HCT116 (cell line): ENCODE measurements around the gene CST6. TPM values are rescaled to one million over a fixed set of nuclear protein-coding genes. Genes with fewer than 3 reads are reported as not detected.
A peak's percentile ranks its signal among the peaks of the same experiment; 100 is the strongest.

Experiments used
- ATAC-seq: fragments of 200-7000 bp; cut with Tn5 transposase; 2 replicates; pipeline ENCODE4 v1.9.1; 2020; ENCODE audit warnings: mild to moderate bottlenecking, moderate library complexity
- BruUV-seq: library from RNA; stranded (reverse); fragments of 400-500 nt; replicated peaks from 2 replicates; lab custom pipeline; 2021; lab: Mats Ljungman, UMichigan
- CTCF ChIA-PET: fragments of 300-600 bp; sonication (Branson Sonifier 250); formaldehyde crosslinking; loops from one replicate; lab custom pipeline; 2021; ENCODE audit warnings: antibody characterized with exemption; lab: Charles Lee
- POLR2A ChIA-PET: fragments of 300-600, 350-600 bp; sonication (Branson Sonifier 250); formaldehyde crosslinking; loops from one replicate; lab custom pipeline; 2021; ENCODE audit warnings: antibody characterized with exemption; lab: Charles Lee
- RAD21 ChIA-PET, 2 experiments: fragments of 300-600 bp; sonication (Branson Sonifier 250); formaldehyde crosslinking; loops; one replicate each; lab custom pipeline; 2023; ENCODE audit warnings: low total read pairs in 2 of 2; ENCODE audit not compliant: uncharacterized antibody in 2 of 2, unreplicated experiment in 2 of 2, low non-redundant PET in 1 of 2; lab: Charles Lee
- DNase-seq: peaks from one replicate; pipeline ENCODE4 v3.0.0-alpha.2; 2010; ENCODE audit warnings: low read depth, low spot score
- H2AFZ ChIP-seq: fragments of 200-600 bp; shearing (Covaris generic), sonication (generic); 2 replicates; pipeline ENCODE4 v1.6.1; 2017; ENCODE audit warnings: low read depth, mixed run types, mixed read lengths, antibody characterized with exemption, low read length; ENCODE audit not compliant: poor library complexity, severe bottlenecking
- H3K27ac ChIP-seq: 2 replicates; pipeline ENCODE4 v1.5.1; 2012; ENCODE audit warnings: low read depth, low read length
- H3K27me3 ChIP-seq: fragments of 200-600 bp; sonication (generic); 2 replicates; pipeline ENCODE4 v1.6.1; 2016; ENCODE audit warnings: mixed run types, low read length, mixed read lengths; ENCODE audit not compliant: insufficient read depth
- H3K36me3 ChIP-seq, 2 experiments: fragments of 200-500 bp in 1 of 2; fragments of 200-600 bp in 1 of 2; sonication (Bioruptor generic) in 1 of 2; sonication (generic) in 1 of 2; 2 replicates each; pipeline versions ENCODE4 v1.5.1 to v1.6.1; 2014 to 2016; ENCODE audit warnings: low read length in 2 of 2, inconsistent platforms in 1 of 2, mixed read lengths in 1 of 2, mixed run types in 1 of 2; ENCODE audit not compliant: insufficient read depth in 2 of 2, control insufficient read depth in 1 of 2
- H3K4me1 ChIP-seq, 2 experiments: fragments of 200-600 bp in 1 of 2; sonication (generic) in 1 of 2; 2 replicates each; pipeline versions ENCODE4 v1.5.1 to v1.6.1; 2012 to 2017; ENCODE audit warnings: low read length in 2 of 2, inconsistent platforms in 1 of 2, mild to moderate bottlenecking in 1 of 2, mixed read lengths in 1 of 2, mixed run types in 1 of 2, moderate library complexity in 1 of 2; ENCODE audit not compliant: insufficient read depth in 2 of 2, control insufficient read depth in 1 of 2
- H3K4me2 ChIP-seq: fragments of 200-600 bp; sonication (generic); 2 replicates; pipeline ENCODE4 v1.6.1; 2017; ENCODE audit warnings: mixed run types, low read length, mixed read lengths
- H3K4me3 ChIP-seq, 2 experiments: fragments of 200-600 bp in 1 of 2; sonication (generic) in 1 of 2; replicated peaks in 1 of 2; 2 replicates each; pipeline ENCODE4 v1.5.1; 2011 to 2016; ENCODE audit warnings: low read length in 2 of 2, control low read depth in 1 of 2, low read depth in 1 of 2, mild to moderate bottlenecking in 1 of 2, mixed read lengths in 1 of 2, mixed run types in 1 of 2
- H3K79me2 ChIP-seq: fragments of 200-600 bp; sonication (generic); 2 replicates; pipeline ENCODE4 v1.6.1; 2017; ENCODE audit warnings: mild to moderate bottlenecking, mixed run types, low read length, moderate library complexity, mixed read lengths; ENCODE audit not compliant: insufficient read depth
- H3K9ac ChIP-seq: fragments of 200-600 bp; sonication (generic); 2 replicates; pipeline ENCODE4 v1.6.1; 2016; ENCODE audit warnings: low read length, mixed read lengths
- H3K9me2 ChIP-seq: fragments of 200-600 bp; sonication (generic), shearing (Covaris generic); 2 replicates; pipeline ENCODE4 v1.6.1; 2017; ENCODE audit warnings: mixed run types, mild to moderate bottlenecking, moderate library complexity; ENCODE audit not compliant: insufficient read depth
- H3K9me3 ChIP-seq, 2 experiments: fragments of 200-500 bp in 1 of 2; fragments of 200-600 bp in 1 of 2; sonication (Bioruptor generic) in 1 of 2; sonication (generic) in 1 of 2; 2 replicates each; pipeline ENCODE4 v1.6.1; 2014 to 2017; ENCODE audit warnings: low read length in 2 of 2, mixed read lengths in 2 of 2, inconsistent platforms in 1 of 2, low read depth in 1 of 2, mild to moderate bottlenecking in 1 of 2, mixed run types in 1 of 2, moderate library complexity in 1 of 2; ENCODE audit not compliant: control insufficient read depth in 1 of 2, insufficient read depth in 1 of 2
- H4K20me1 ChIP-seq: fragments of 200-600 bp; sonication (generic), shearing (Covaris generic); 2 replicates; pipeline ENCODE4 v1.6.1; 2017; ENCODE audit warnings: mixed run types, mild to moderate bottlenecking, moderate library complexity; ENCODE audit not compliant: insufficient read depth
- ATF3 ChIP-seq: IDR thresholded peaks from 2 replicates; pipeline ENCODE4 v1.6.1; 2012
- CBX3 ChIP-seq: IDR thresholded peaks from 2 replicates; pipeline ENCODE4 v1.6.1; 2012; ENCODE audit warnings: low read depth
- CEBPB ChIP-seq: IDR thresholded peaks from 2 replicates; pipeline ENCODE4 v1.6.1; 2012; ENCODE audit warnings: low read depth
- CTCF ChIP-seq, 3 experiments: fragments of 200-600 bp in 1 of 3; sonication (generic) in 1 of 3; IDR thresholded peaks in 2 of 3; conservative IDR thresholded peaks in 1 of 3; 2 replicates each; pipeline ENCODE4 v1.5.1; 2012 to 2017; ENCODE audit warnings: low read depth in 2 of 3, low read length in 2 of 3, antibody characterized with exemption in 1 of 3, borderline replicate concordance in 1 of 3, control low read depth in 1 of 3, mild to moderate bottlenecking in 1 of 3, mixed read lengths in 1 of 3, mixed run types in 1 of 3, moderate library complexity in 1 of 3; ENCODE audit not compliant: insufficient read depth in 1 of 3
- EGR1 ChIP-seq: IDR thresholded peaks from 2 replicates; pipeline ENCODE4 v1.6.1; 2012; ENCODE audit warnings: low read depth
- ELF1 ChIP-seq: IDR thresholded peaks from 2 replicates; pipeline ENCODE4 v1.6.1; 2012; ENCODE audit warnings: low read depth, borderline replicate concordance
- EZH2 ChIP-seq: fragments of 200-600 bp; sonication (generic); IDR thresholded peaks from 2 replicates; pipeline ENCODE4 v1.6.1; 2017; ENCODE audit warnings: antibody characterized with exemption, mixed run types
- FOSL1 ChIP-seq: IDR thresholded peaks from 2 replicates; pipeline ENCODE4 v1.6.1; 2012; ENCODE audit warnings: low read depth
- JUND ChIP-seq: IDR thresholded peaks from 2 replicates; pipeline ENCODE4 v1.6.1; 2012
- MAX ChIP-seq: IDR thresholded peaks from 2 replicates; pipeline ENCODE4 v1.6.1; 2012
- POLR2A ChIP-seq: IDR thresholded peaks from 2 replicates; pipeline ENCODE4 v1.7.0; 2011; ENCODE audit warnings: borderline replicate concordance; ENCODE audit not compliant: insufficient read depth, insufficient read length; ENCODE audit errors: extremely low read depth
- POLR2AphosphoS5 ChIP-seq: IDR thresholded peaks from 2 replicates; pipeline ENCODE4 v1.6.1; 2011; ENCODE audit warnings: mild to moderate bottlenecking, low read depth, low read length, moderate library complexity
- RAD21 ChIP-seq: IDR thresholded peaks from 2 replicates; pipeline ENCODE4 v1.6.1; 2012; ENCODE audit warnings: low read depth, mild to moderate bottlenecking
- REST ChIP-seq: IDR thresholded peaks from 2 replicates; pipeline ENCODE4 v1.6.1; 2012; ENCODE audit warnings: low read depth
- SRF ChIP-seq: IDR thresholded peaks from 2 replicates; pipeline ENCODE4 v1.6.1; 2012; ENCODE audit warnings: low read depth
- TCF7L2 ChIP-seq: IDR thresholded peaks from 2 replicates; pipeline ENCODE4 v1.7.0; 2011; ENCODE audit warnings: borderline replicate concordance, inconsistent platforms; ENCODE audit not compliant: insufficient read depth, insufficient read length; ENCODE audit errors: extremely low read depth
- YY1 ChIP-seq: IDR thresholded peaks from 2 replicates; pipeline ENCODE4 v1.6.1; 2011; ENCODE audit warnings: low read length, low read depth, moderate library complexity, mild to moderate bottlenecking; ENCODE audit not compliant: insufficient replicate concordance; ENCODE audit errors: extremely low read depth
- ZBTB33 ChIP-seq: IDR thresholded peaks from 2 replicates; pipeline ENCODE4 v1.6.1; 2011; ENCODE audit warnings: mild to moderate bottlenecking, low read length, moderate library complexity; ENCODE audit not compliant: insufficient replicate concordance; ENCODE audit errors: extremely low read depth
- intact Hi-C: fragments of 100-400 bp; cut with micrococcal nuclease; formaldehyde crosslinking; loops from 2 replicates; pipeline ENCODE4 v1.10.0; 2022
- total RNA-seq: library from RNA; stranded (reverse); gene quantifications from one replicate; pipeline ENCODE4 v1.2.1, GENCODE V29; 2021; ENCODE audit not compliant: unreplicated experiment

The CST6 gene
- total RNA-seq, 1 experiment from 2014 or later = 68.1 TPM

- peaks cover 25 to 45% of the 10 kb centered on the region in 2 experiments for H3K36me3 ChIP-seq
- peak overlapping the region; percentile 85 for H3K4me2 ChIP-seq
- TF ChIP-seq CTCF (IDR thresholded peaks at IDR 0.05 in 2 of 3, conservative IDR thresholded peaks at IDR 0.05 in 1 of 3; ENCODE audit: borderline replicate concordance in 1 of 3, insufficient read depth in 1 of 3, low read depth in 2 of 3, low read length in 2 of 3) (no peak), POLR2AphosphoS5 (no peak), EZH2 (no peak), JUND (no peak), POLR2A (no peak), ELF1 (no peak), REST (no peak), SRF (no peak), CBX3 (no peak), TCF7L2 (no peak), YY1 (no peak), FOSL1 (no peak), CEBPB (no peak), RAD21 (no peak), ZBTB33 (no peak), EGR1 (no peak), ATF3 (no peak), MAX (no peak)
- TF ChIP-seq, all 23 proteins: peak for 0
- Histone ChIP-seq H4K20me1 (no peaks in the 10 kb centered on the region; the same call in 1 of the 2 replicates), H3K79me2 (peaks cover 59% of the 10 kb centered on the region), H3K4me1 (peaks cover 22 to 49% of the 10 kb centered on the region in 2 experiments), H3K9ac (peak overlapping the region; percentile 93), H3K4me3 (peak overlapping the region; percentile 98 to 100), H2AFZ (no peak overlapping the region), H3K9me2 (no peaks in the 10 kb centered on the region), H3K9me3 (no peaks in the 10 kb centered on the region), H3K27ac (peak overlapping the region; percentile 87), H3K27me3 (no peaks in the 10 kb centered on the region)
- DNase-seq (no peak), ATAC-seq (no peak)
- ChIA-PET POLR2A (interaction anchor here (1.3 to 1.6 kb wide), 3 partner anchors 9 to 144 kb away, joined by 3 to 17 read pairs (median 7); partner anchors contain the start of genes CST6, MUS81 and SF3B2), CTCF (interaction anchor here (1.4 to 1.5 kb wide), 2 partner anchors 19 to 48 kb away, joined by 6 to 8 read pairs; partner anchors contain the start of gene SF3B2), RAD21 (no interaction called here)
- no TSS peak for BruUV-seq
- intact Hi-C loops = no loop called here
These were observed 8.5 kb upstream of the CST6 start for GRCh38 chr11:66003291-66003690.
